ENCODE data around the gene DOC2B. TPM values are rescaled to one million over a fixed set of nuclear protein-coding genes. Genes with fewer than 3 reads are reported as not detected.
"Not testable (repeated sequence)": the region's sequence is repeated elsewhere in the genome, so short reads cannot be mapped to it uniquely, and the experiment has no call there.

The DOC2B gene
- total RNA-seq, 2 experiments from 2014 or later = 0.05 TPM; not detected in 1

- H3K27me3 Mint-ChIP-seq = no peaks in the 10 kb centered on the region
- no peaks in the 10 kb centered on the region for H3K36me3 Mint-ChIP-seq
- ATAC-seq (no peak), DNase-seq (peak; percentile 25)
- no peaks in the 10 kb centered on the region for H3K9me3 Mint-ChIP-seq (ENCODE audit: low read depth)
- H3K4me1 Mint-ChIP-seq = peaks cover 2% of the 10 kb centered on the region
- H3K27ac Mint-ChIP-seq = no peak overlapping the region
- H3K4me3 Mint-ChIP-seq = no peak overlapping the region
- CTCF ChIA-PET = no interaction called here
These were observed 34.3 kb downstream of the DOC2B start for GRCh38 chr17:146983-147761.

GRCh38 chr17:146546-146945, 34.9 kb downstream of the DOC2B start:
- H3K36me3 Mint-ChIP-seq = no peaks in the 10 kb centered on the region
- no peak for ATAC-seq
- no peak overlapping the region for H3K4me3 Mint-ChIP-seq
- no peaks in the 10 kb centered on the region for H3K9me3 Mint-ChIP-seq (ENCODE audit: low read depth)
- no peak overlapping the region for H3K27ac Mint-ChIP-seq
- H3K4me1 Mint-ChIP-seq = peaks cover 2% of the 10 kb centered on the region
- CTCF ChIA-PET = interaction anchor here (1.3 kb wide), 1 partner anchor 36 kb away, joined by 3 read pairs; no protein-coding TSS in a partner anchor
- no peak for DNase-seq
- no peaks in the 10 kb centered on the region for H3K27me3 Mint-ChIP-seq

GRCh38 chr17:145671-146541, 35.5 kb downstream of the DOC2B start:
- ATAC-seq = no peak
- Mint-ChIP-seq H3K4me3 (no peak overlapping the region), H3K27ac (no peak overlapping the region), H3K36me3 (no peaks in the 10 kb centered on the region), H3K4me1 (peaks cover 2% of the 10 kb centered on the region), H3K27me3 (no peaks in the 10 kb centered on the region), H3K9me3 (ENCODE audit: low read depth) (no peaks in the 10 kb centered on the region)
- CTCF ChIA-PET = interaction anchor here (1.3 kb wide), 1 partner anchor 37 kb away, joined by 3 read pairs; no protein-coding TSS in a partner anchor
- DNase-seq = peak; percentile 37

- DNase-seq = peak; percentile 31
- Mint-ChIP-seq H3K4me3 (no peak overlapping the region), H3K27me3 (no peaks in the 10 kb centered on the region), H3K36me3 (no peaks in the 10 kb centered on the region), H3K4me1 (peaks cover 2% of the 10 kb centered on the region), H3K27ac (no peak overlapping the region), H3K9me3 (ENCODE audit: low read depth) (no peaks in the 10 kb centered on the region)
- CTCF ChIA-PET = interaction anchor here (1.3 to 1.7 kb wide), 3 partner anchors 38 to 555 kb away, joined by 3 to 6 read pairs (median 4); no protein-coding TSS in a partner anchor
- no peak for ATAC-seq
These were observed 36.3 kb downstream of the DOC2B start for GRCh38 chr17:144936-145670.

GRCh38 chr17:143785-144281, 37.6 kb downstream of the DOC2B start:
- no peak overlapping the region for H3K4me3 Mint-ChIP-seq
- H3K27ac Mint-ChIP-seq = no peak overlapping the region
- H3K27me3 Mint-ChIP-seq = no peaks in the 10 kb centered on the region
- H3K4me1 Mint-ChIP-seq = peaks cover 2% of the 10 kb centered on the region
- H3K36me3 Mint-ChIP-seq = no peaks in the 10 kb centered on the region
- ATAC-seq (peak; percentile 88), DNase-seq (peak; percentile 84)
- H3K9me3 Mint-ChIP-seq (ENCODE audit: low read depth) = no peaks in the 10 kb centered on the region
- CTCF ChIA-PET = interaction anchor here (1.0 to 1.7 kb wide), 4 partner anchors 242 to 837 kb away, joined by 3 to 6 read pairs (median 4); no protein-coding TSS in a partner anchor

GRCh38 chr17:142876-143784, 38.3 kb downstream of the DOC2B start:
- Mint-ChIP-seq H3K4me3 (no peak overlapping the region), H3K9me3 (ENCODE audit: low read depth) (no peaks in the 10 kb centered on the region), H3K36me3 (no peaks in the 10 kb centered on the region), H3K27me3 (no peaks in the 10 kb centered on the region), H3K4me1 (peaks cover 2% of the 10 kb centered on the region), H3K27ac (no peak overlapping the region)
- ATAC-seq = no peak
- peak; percentile 34 for DNase-seq
- CTCF ChIA-PET = interaction anchor here (1.0 to 1.7 kb wide), 3 partner anchors 557 to 838 kb away, joined by 3 to 4 read pairs (median 3); no protein-coding TSS in a partner anchor

- peaks cover 2% of the 10 kb centered on the region for H3K4me1 Mint-ChIP-seq
- CTCF ChIA-PET = no interaction called here
- peak; percentile 54 for DNase-seq
- H3K9me3 Mint-ChIP-seq (ENCODE audit: low read depth) = no peaks in the 10 kb centered on the region
- H3K4me3 Mint-ChIP-seq = no peak overlapping the region
- H3K27me3 Mint-ChIP-seq = no peaks in the 10 kb centered on the region
- ATAC-seq = no peak
- H3K36me3 Mint-ChIP-seq = no peaks in the 10 kb centered on the region
- H3K27ac Mint-ChIP-seq = no peak overlapping the region
These were observed 39.3 kb downstream of the DOC2B start for GRCh38 chr17:142102-142661.

GRCh38 chr17:139401-140205, 41.8 kb downstream of the DOC2B start:
- H3K4me3 Mint-ChIP-seq; CTCF ChIA-PET; H3K27me3 Mint-ChIP-seq; H3K36me3 Mint-ChIP-seq; ATAC-seq; H3K27ac Mint-ChIP-seq; H3K9me3 Mint-ChIP-seq (ENCODE audit: low read depth); H3K4me1 Mint-ChIP-seq: not testable (repeated sequence)
- DNase-seq = peak; percentile 37

GRCh38 chr17:137166-137807, 44.2 kb downstream of the DOC2B start, which contains the start of gene SCGB1C2:
TSS of gene SCGB1C2 (plus strand) at chr17:137569. CDS start at chr17:137591, 22 bp downstream.
- not testable (repeated sequence) for H3K4me1 Mint-ChIP-seq; ATAC-seq; H3K9me3 Mint-ChIP-seq (ENCODE audit: low read depth); H3K36me3 Mint-ChIP-seq; H3K4me3 Mint-ChIP-seq; H3K27me3 Mint-ChIP-seq; DNase-seq; H3K27ac Mint-ChIP-seq
- CTCF ChIA-PET = interaction anchor here (1.0 kb wide), 1 partner anchor 16 kb away, joined by 3 read pairs; no protein-coding TSS in a partner anchor

- ATAC-seq (peak; percentile 84), DNase-seq (peak; percentile 82)
- not testable (repeated sequence) for H3K4me1 Mint-ChIP-seq; H3K27ac Mint-ChIP-seq; H3K9me3 Mint-ChIP-seq (ENCODE audit: low read depth); H3K27me3 Mint-ChIP-seq; H3K4me3 Mint-ChIP-seq; H3K36me3 Mint-ChIP-seq
- CTCF ChIA-PET = interaction anchor here (1.0 kb wide), 1 partner anchor 17 kb away, joined by 3 read pairs; no protein-coding TSS in a partner anchor
These were observed 44.9 kb downstream of the DOC2B start for GRCh38 chr17:136531-136930.

GRCh38 chr17:135895-136294, 45.6 kb downstream of the DOC2B start:
- not testable (repeated sequence) for ATAC-seq; H3K27me3 Mint-ChIP-seq; H3K9me3 Mint-ChIP-seq (ENCODE audit: low read depth); DNase-seq; H3K4me3 Mint-ChIP-seq; H3K4me1 Mint-ChIP-seq; H3K27ac Mint-ChIP-seq; H3K36me3 Mint-ChIP-seq
- CTCF ChIA-PET = interaction anchor here (1.0 kb wide), 1 partner anchor 18 kb away, joined by 3 read pairs; no protein-coding TSS in a partner anchor

All from activated CD8-positive, alpha-beta memory T cell treated with anti-CD3 and anti-CD28 coated beads, Interleukin-2, amount 10 ng/mL, durations not matched to agents 7 days and 5 days (primary cell).